Frontal cortex (tissue), 4 donors: ENCODE results near the gene STKLD1. TPM values are rescaled to one million over a fixed set of nuclear protein-coding genes. Genes with fewer than 3 reads are reported as not detected.
A peak's percentile ranks its signal among the peaks of the same experiment; 100 is the strongest.

Experiments
- DNase-seq, 2 donors: peaks; one replicate each; pipeline ENCODE4 v3.0.0; 2012; ENCODE audit warnings: low spot score in 2 of 2
- FAIRE-seq: peaks from 2 replicates; lab custom pipeline; 2012; peaks lifted over from hg19 to GRCh38; lab: Jason Lieb, UNC
- total RNA-seq: library from RNA; depleted of rRNA; stranded (reverse); fragments of >200 nt; gene quantifications from one replicate; pipeline ENCODE4 v1.2.3, GENCODE V29; 2014
- donor health status: control.
- donor health status: control.
- donor health status: control.

Gene STKLD1
- total RNA-seq, 1 donor from 2014 or later = 1.2 TPM

- FAIRE-seq (no peak), DNase-seq (no peak)
Observed at GRCh38 chr9:133344071-133344470, 32.1 kb upstream of the STKLD1 start.

GRCh38 chr9:133344979-133345378 lies 31.2 kb upstream of the STKLD1 start:
- no peak for FAIRE-seq
- no peak for DNase-seq

GRCh38 chr9:133345596-133345995 lies 30.6 kb upstream of the STKLD1 start:
- DNase-seq (no peak), FAIRE-seq (no peak)

GRCh38 chr9:133346021-133346785 lies 30.0 kb upstream of the STKLD1 start:
- DNase-seq (no peak), FAIRE-seq (no peak)

GRCh38 chr9:133347515-133347984 lies 28.6 kb upstream of the STKLD1 start:
- FAIRE-seq = no peak
- no peak for DNase-seq

GRCh38 chr9:133347985-133348717 lies 28.0 kb upstream of the STKLD1 start, which contains the start of the genes MED22 and RPL7A:
Gene MED22 (minus strand): TSS chr9:133348131. CDS start chr9:133346662, 1,469 bp downstream.
Gene RPL7A (plus strand): TSS chr9:133348218. CDS start chr9:133348244, 26 bp downstream.
- no peak for FAIRE-seq
- peak; percentile 94 for DNase-seq

- FAIRE-seq = no peak
- no peak for DNase-seq
Observed at GRCh38 chr9:133348718-133349573, 27.2 kb upstream of the STKLD1 start.

GRCh38 chr9:133349965-133350616 lies 26.1 kb upstream of the STKLD1 start:
- no peak for DNase-seq
- no peak for FAIRE-seq

- FAIRE-seq = no peak
- no peak for DNase-seq
Observed at GRCh38 chr9:133351526-133351907, 24.6 kb upstream of the STKLD1 start.

- no peak for DNase-seq
- no peak for FAIRE-seq
Observed at GRCh38 chr9:133351908-133352634, 24.1 kb upstream of the STKLD1 start.

GRCh38 chr9:133352635-133353340 lies 23.4 kb upstream of the STKLD1 start:
- DNase-seq = no peak
- no peak for FAIRE-seq

GRCh38 chr9:133353548-133353947 lies 22.6 kb upstream of the STKLD1 start:
- FAIRE-seq = no peak

GRCh38 chr9:133354766-133355165 lies 21.4 kb upstream of the STKLD1 start:
- DNase-seq (no peak), FAIRE-seq (no peak)

More at GRCh38 chr9:133353548-133353947, 22.6 kb upstream of the STKLD1 start:
- DNase-seq = no peak

GRCh38 chr9:133355881-133356357 lies 20.2 kb upstream of the STKLD1 start:
- no peak for DNase-seq
- FAIRE-seq = no peak

GRCh38 chr9:133356391-133357091 lies 19.6 kb upstream of the STKLD1 start, which contains the start of the genes SURF1 and SURF2:
Gene SURF1 (minus strand): TSS chr9:133356487. CDS start chr9:133356453, 34 bp downstream.
Gene SURF2 (plus strand): TSS chr9:133356550. CDS start chr9:133356593, 43 bp downstream.
- DNase-seq = peak; percentile 93 to 94
- no peak for FAIRE-seq

- DNase-seq (no peak), FAIRE-seq (no peak)
Observed at GRCh38 chr9:133357656-133358055, 18.5 kb upstream of the STKLD1 start.
